Glomerular visceral epithelial cell (primary cell): ENCODE measurements around the gene SNX24.
"Not testable (repeated sequence)": the region's sequence is repeated elsewhere in the genome, so short reads cannot be mapped to it uniquely, and the experiment has no call there.

Experiments
- DNase-seq: peaks from one replicate; pipeline ENCODE4 v3.0.0-alpha.2; 2016; ENCODE audit errors: extremely low spot score

Gene SNX24

GRCh38 chr5:122871661-122872060, 26.2 kb downstream of the SNX24 start:
- DNase-seq = no peak

DNA sequence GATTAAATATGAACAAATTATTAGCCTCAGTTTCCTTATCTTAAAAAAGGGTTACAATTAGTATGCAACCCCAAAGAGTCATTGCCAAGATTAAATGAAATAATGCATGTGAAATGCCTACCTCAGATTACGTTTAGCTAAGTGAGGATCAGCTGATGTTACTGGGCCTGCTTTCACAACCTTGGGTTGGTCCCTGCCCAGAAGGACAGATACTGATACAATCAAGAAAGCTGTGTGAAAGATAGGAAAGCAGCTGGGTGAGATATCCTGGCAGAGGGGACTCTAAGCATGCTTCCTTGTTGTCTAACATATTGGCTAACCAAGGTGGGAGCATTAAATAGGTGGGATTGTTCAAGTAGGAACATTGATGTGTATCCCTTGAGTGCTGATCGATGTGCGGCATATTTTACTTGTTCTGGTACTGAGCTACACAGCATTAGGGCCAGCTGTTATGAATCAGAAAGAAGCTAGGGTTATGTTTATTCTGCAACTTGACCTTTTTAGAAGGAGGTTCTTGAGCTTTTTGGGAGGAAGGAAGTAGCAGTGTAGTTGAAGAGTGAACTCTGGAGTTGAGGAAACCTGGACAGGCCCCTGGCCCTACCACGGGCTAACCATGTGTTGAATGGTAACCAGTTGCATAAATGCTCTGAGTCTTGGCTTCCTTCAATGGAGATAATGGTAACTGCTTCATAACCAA, 28.9 kb downstream of the SNX24 start:
- DNase-seq = no peak

- no peak for DNase-seq
These were observed 32.1 kb downstream of the SNX24 start for GRCh38 chr5:122877518-122877917.

DNA sequence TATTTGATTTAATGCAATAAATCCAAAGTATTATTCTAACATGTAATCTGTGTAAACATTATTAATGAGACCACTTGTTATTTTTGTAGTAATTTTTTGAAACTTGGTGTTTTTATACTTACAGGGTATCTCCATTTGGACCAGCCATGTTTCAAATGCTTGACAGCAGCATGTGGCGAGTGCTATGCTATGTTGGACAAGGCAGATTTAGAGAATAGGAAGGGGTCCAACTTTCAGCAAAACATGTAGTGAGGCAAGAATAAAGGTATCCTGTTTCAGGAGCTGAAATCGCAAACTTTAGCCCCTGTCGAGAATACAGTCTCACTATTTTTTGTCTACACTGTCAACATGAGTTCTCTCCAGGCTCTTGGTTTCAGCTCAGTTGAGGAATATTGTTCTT, 33.7 kb downstream of the SNX24 start:
- DNase-seq = no peak

DNA sequence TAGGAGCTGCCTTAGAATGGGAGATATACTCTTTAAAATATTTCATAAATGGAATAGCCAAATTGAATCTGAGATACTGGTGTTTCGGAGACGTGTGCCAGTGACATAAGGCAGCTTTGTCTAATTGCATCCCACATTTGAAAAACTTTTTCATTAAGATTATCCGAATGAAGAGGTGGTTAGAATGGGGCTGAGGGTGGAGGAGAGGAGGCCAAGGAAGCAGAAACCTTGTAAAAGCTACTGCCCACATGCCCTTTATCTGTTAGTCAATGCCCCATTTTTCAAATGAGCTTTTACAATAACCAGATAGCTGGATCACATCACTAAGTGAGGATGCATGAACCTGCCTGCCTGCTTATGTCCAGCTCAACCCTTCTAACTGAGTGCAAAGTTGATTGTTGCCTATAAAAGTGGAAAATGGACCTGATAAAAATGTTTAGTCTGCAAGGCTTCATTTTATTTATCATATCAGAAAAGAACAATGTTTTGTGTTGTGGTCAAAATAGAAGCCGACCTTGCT, 34.8 kb downstream of the SNX24 start:
- no peak for DNase-seq

GRCh38 chr5:122880749-122881148, 35.3 kb downstream of the SNX24 start:
- DNase-seq = peak; percentile 27

DNA sequence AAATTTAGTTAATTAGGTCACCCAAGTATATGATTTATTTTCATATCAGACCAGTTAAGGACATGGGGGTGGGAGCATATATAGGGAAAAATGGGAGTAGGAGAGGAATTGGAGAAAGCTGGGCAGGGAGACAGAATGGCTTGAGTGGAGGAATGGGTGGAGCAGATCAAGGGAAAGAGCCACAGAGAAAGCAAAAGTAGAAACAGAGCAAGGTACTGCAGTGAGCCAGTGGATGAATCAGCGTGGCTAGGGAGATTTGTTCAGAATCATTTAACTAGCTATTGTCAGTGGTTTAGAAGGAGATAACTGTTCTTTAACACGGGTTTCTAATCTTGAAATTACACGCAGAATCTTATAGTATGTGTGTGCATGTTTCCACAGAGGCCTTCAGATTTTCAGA, 37.4 kb downstream of the SNX24 start:
- peak; percentile 38 for DNase-seq

GRCh38 chr5:122885045-122885517, 39.7 kb downstream of the SNX24 start:
- DNase-seq = no peak

GRCh38 chr5:122885891-122886290, 40.5 kb downstream of the SNX24 start:
- no peak for DNase-seq

- DNase-seq = no peak
These were observed 49.7 kb downstream of the SNX24 start for GRCh38 chr5:122895141-122895540.

DNA sequence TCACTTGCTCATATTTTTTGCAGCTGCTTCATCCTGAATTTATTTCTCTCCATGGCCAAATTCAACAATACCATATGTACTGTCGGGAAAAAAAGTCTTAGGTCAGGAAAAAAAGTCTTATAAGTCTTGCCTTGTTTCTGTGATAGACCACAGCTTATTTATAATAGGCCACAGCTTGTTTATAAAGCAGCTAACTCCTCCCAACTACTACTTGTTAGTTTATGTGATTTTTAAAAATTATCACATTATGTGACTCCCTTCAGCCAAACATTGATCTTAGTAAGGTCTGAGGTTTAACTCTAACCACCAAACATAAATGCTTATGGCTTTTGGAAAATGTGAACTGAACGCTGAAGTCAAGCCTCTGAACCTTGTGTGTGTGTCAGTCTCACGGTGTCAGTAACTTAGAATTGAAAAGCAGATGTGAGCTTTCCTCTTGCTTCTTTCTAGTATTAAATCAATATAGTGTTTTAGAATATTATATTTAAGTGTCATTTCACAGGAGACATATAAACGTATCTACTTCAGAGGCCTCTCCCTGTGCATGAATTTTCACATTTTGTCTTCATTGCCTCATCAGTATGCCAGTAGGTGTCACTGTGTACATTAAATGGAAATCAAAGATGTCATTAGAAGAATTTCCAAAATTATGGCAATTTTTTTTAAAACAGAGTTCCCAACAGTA, 51.3 kb downstream of the SNX24 start:
- DNase-seq = peak; percentile 17

DNA sequence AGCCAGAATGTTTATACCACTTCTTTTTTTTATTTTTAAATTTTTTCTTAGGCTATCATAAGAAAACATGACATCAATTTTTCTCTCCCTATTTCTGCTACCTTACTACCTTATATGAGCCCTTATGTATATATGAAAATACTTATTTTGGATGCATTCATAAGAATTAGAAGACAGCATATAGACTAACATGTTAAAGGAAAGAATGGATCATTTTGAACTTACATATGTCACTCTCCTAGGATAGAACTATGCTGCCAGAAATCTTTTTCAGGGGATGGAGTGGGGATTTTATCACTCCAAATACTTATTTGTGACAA, 51.8 kb downstream of the SNX24 start:
- DNase-seq = no peak

DNA sequence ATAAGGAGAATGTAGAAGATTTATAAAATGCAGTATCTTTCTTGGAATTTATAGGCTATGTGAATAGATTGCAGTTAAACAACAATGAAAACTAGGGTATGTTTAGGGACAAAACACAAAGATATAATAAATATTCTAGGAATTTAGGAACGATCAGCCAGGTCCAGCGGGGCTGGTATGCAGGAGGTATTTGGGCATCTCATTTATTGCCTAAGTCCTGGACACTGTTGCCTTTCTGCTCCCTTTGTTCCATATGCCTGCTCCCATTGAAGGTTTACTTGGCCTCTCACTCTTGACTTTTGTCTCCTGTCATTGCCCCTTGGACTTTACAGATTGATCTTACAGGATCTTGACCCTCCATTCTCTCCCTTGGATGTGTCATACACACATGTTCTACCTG, 55.9 kb downstream of the SNX24 start:
- DNase-seq = no peak

- no peak for DNase-seq
These were observed 56.9 kb downstream of the SNX24 start for GRCh38 chr5:122902263-122902662.

- DNase-seq = peak; percentile 16
These were observed 61.4 kb downstream of the SNX24 start for GRCh38 chr5:122906768-122907167.

GRCh38 chr5:122907276-122907675, 61.9 kb downstream of the SNX24 start:
- peak; percentile 16 for DNase-seq

DNA sequence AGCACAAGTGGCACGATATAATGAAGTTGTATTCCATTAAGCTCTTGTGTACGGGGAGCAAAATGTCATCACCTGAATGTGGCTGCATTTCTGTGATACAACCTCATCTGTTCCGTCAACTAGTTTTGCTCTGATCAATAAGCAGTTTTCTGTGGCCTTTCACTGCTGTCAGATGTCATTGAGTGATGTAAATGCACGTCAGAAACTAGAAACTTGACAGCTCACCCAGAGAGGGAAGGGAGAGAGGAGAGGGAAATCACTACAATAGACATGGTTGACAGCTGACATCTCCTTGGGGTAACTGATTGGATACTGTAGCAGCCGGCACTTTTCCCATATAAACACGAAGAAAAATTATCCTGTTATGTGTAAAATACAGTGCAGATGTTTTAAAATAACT, 62.7 kb downstream of the SNX24 start:
- no peak for DNase-seq

DNA sequence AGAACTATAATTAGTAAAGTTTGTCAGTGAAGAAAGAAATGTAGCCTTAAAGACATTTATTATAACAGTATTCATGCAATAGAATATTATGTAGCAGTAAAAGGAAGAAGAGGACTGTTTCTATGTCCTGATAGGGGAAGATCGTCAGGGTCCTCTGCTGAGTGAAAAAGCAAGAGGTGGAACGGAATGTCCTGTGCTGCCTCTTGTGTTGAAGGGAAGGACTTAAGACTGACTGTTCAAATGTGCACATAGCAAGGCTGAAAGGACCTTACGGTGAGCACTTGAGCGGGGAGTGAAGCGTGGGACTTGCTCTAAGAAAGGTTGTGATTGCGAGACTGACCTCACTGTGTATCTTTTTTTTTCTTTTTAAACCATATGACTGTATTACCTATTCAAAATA, 63.2 kb downstream of the SNX24 start:
- no peak for DNase-seq

DNA sequence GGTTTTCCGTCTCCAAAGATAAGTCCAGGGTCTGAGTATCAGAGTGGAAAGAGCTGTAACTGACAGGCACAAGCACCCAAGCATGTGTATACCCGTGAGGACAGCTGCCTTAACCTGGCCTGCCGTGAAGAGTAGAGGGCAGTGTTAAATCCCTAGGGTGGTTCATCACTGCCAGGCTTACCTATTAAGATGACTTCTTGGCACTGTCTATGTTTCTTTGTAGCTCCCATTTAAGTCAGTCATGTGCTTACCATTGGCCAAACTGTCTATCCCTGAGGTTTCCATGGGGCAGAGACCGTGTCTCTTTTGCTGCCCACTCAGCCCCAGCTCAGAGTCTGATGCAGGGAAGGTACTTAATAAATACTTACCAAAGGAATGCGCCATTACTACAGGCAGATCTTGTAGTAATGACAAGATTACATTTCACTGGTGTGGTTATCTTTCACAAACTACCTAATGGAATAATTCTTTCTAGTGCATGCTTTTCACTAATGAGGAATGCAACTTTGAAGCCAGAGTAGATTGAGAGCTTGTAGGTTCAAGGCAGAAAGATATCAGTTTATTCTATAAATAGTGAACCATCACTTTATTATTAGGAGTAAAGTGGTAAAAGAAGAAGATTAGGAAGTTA, 64.2 kb downstream of the SNX24 start:
- no peak for DNase-seq

- DNase-seq = not testable (repeated sequence)
These were observed 68.0 kb downstream of the SNX24 start for GRCh38 chr5:122913436-122913835.

DNA sequence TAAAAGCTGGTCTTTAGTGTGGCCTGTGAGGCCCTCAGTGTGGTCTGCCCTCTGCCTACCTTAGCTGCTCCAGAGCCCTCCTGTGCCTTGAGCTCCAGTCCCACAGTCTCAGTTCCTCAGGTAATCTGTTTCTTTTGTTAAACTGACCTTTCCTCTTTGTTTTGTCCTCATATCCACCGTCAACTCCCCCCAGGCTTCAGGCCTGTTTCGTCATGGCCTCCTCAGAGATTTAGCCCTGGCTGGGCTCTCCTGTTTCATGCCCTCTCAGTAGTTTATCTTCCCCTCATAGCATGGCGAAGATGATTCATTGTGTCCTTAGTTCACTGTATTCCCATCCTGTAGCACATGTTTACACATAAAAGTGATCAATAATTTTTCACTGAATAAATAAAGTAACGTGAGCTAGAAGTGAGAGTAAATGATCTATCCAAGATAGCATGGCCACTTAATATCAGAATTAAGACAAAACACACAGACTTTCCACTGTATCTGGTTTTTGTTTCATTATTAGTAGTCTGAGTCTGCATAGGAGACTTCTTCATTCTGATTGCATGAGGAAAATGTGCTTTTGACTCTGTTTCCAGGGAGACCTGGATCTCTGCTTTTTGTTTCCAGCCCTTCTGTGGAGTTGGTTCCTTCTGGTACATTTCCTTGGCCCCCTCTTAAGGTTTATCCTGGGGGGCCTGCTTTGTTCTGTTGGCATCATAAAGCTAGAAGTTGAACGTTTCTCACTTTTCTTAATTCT, 70.5 kb downstream of the SNX24 start:
- no peak for DNase-seq

- no peak for DNase-seq
These were observed 71.1 kb downstream of the SNX24 start for GRCh38 chr5:122916490-122916889.
